GM18873 (cell line): ENCODE measurements around the gene GATAD2A.

Experiments used
- ATAC-seq: cut with Tn5 transposase; IDR thresholded peaks from one replicate; pipeline ENCODE4 v1.9.1; 2021; ENCODE audit warnings: mild to moderate bottlenecking, moderate library complexity, moderate number of reproducible peaks; ENCODE audit not compliant: unreplicated experiment, low FRiP score

Gene GATAD2A

GRCh38 chr19:19486343-19487076 is 81.0 kb downstream of the GATAD2A start:
- no peak for ATAC-seq

GRCh38 chr19:19487077-19487949 is 81.8 kb downstream of the GATAD2A start:
- no peak for ATAC-seq

DNA sequence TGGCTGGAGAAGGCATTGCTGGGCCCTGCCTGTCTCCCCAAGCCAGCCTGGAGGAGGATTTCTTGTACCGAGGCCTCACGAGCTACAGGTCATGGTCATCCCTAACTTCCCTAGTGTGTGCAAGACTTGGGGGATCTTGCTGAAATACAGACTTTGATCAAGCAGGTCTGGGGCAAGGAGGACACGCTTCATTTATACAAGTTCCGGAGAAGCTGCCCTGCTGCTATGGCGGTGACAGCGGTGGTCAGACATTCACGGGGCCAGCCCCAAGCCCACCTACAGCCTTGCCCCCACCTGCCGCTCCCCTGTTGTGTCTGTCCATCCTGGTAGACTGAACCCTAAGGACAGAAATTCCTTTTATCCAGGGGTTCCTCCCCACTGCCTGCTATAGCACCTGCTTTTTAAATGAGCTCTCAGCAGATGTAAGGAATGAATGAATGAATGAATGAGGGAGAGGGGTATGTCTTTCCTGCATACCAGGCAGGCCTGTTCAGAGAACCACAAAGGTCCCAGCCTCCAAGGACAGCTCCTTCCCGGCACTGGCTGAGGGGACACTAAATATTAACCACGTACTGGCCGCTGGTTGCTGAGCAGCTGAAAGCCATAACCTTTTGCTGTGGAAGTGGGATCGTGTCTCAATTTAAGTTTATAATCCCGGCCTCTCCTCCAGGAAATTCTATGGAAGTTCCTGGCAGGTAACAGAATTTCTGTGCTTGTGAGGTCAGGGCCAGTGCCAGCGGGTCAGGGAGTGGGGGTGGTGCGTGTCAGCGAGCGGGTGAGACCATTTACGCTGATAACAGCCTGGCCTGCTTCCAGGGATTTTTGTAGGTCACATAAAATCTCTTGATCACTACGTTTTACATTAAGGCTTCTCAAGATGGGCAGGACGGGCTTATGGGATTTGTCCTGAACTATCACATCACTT is 82.7 kb downstream of the GATAD2A start:
- ATAC-seq = no peak

DNA sequence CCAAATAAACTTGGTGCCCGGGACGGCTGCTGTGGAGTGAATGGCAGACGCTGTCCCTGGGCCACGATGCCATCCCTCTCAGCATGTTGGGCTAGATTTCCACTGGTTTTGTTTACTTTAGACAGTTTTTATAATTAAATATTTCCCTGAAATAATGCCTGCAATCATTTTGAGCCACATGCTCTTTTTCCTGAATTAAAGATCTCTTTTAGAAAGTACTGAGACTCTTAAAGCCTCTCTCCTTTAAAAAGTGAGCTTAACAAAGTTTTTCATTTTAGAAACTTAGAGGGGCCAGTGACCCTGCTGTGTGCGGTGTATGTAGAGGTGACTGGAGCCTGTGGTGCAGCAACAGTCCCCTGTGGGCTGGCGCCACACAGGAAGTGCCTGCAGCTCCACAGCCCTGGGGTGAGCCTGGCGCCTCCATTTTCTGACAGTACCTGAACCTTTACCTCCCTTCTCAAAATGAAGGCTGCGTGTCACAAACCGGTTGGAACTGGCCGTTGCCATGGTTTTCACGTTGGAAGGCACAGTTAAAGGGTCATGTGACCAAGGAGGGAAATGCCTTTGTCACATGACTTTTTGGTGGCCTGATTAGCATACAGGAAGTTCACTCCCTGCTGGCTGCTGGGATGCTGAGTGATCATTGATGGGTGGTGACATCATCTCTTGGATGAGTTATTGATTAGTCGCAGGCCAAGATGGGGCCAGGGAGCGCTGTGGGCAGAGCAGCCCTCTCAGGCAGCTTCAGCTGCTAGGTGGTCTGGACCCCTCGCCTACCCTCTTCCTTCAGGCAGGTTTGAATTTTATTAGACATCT is 83.6 kb downstream of the GATAD2A start:
- peak; percentile 63 for ATAC-seq

- ATAC-seq = no peak
Measured at GRCh38 chr19:19489804-19490204, 84.3 kb downstream of the GATAD2A start.

- ATAC-seq = no peak
Measured at GRCh38 chr19:19490214-19490968, 84.9 kb downstream of the GATAD2A start.

- no peak for ATAC-seq
Measured at GRCh38 chr19:19491321-19492025, 86.0 kb downstream of the GATAD2A start.

- ATAC-seq = no peak
Measured at GRCh38 chr19:19492026-19492610, 86.6 kb downstream of the GATAD2A start.

DNA sequence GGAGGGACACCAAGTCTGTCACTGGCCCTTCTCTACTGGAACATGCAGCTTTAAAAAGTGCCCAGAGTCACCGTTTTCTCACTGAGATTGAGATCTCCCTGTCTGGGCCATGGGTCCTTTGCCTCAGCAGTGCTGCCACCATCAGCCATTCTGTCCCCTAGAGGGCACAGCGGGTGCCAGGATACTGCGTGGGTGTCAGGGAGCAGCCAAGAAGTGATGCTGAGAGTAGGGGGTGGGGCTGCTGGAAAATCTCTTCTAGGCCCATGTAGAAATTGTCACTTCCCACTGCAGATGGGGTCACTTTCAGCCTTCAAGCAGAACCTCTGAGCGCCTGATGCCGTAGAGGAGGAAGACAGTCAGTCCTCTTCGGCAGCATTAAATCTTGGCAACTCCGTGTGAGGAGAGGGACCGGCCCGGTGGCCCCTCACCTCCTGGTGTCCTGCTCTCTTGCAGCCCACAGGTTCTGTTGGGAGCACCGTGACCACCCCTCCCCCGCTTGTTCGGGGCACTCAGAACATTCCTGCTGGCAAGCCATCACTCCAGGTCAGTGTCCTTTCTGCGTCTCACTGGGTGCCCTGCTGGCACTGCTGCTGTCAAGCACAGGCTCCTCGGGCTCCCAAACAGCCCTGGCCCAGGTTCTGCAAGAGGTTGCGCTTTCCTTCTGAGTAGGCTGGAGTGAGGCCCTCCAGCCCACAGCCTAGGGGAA is 88.5 kb downstream of the GATAD2A start:
- no peak for ATAC-seq

DNA sequence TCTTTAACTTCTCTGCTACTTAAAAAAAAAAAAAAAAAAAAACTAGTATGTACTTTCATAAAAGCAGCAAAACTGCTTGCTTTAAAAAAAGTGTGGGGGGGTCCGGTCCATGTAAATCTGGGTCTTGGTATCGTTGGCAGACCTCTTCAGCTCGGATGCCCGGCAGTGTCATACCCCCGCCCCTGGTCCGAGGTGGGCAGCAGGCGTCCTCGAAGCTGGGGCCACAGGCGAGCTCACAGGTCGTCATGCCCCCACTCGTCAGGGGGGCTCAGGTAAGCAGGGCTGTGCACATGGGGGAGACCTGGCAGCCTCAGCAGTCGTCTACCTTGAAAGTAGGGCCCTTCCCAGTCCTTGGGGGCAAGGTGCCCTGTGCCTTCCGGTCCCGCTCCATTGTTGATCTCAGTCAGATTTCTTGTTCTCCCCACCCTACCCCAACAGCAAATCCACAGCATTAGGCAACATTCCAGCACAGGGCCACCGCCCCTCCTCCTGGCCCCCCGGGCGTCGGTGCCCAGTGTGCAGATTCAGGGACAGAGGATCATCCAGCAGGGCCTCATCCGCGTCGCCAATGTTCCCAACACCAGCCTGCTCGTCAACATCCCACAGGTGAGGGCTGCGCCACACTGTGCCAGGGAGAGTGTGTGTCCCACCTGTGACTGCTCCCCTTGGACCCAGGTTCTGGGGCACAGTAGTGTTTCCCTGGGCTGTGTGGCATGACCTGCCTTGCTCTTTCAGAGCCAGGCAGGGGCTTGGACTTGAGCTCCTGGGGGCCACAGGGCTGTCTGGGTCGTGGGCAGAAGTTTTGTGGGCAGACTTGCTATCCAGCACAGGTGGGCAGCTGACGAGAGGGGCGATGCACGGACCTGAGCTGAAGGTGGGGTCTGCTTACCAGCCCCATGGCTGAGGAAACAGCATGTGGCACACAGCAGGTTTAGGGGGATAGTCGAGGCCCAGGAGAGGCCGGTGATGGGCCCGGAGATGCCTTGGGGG is 90.4 kb downstream of the GATAD2A start:
- no peak for ATAC-seq

GRCh38 chr19:19498255-19498991 is 92.9 kb downstream of the GATAD2A start:
- ATAC-seq = no peak

- no peak for ATAC-seq
Measured at GRCh38 chr19:19499272-19499995, 94.0 kb downstream of the GATAD2A start.

DNA sequence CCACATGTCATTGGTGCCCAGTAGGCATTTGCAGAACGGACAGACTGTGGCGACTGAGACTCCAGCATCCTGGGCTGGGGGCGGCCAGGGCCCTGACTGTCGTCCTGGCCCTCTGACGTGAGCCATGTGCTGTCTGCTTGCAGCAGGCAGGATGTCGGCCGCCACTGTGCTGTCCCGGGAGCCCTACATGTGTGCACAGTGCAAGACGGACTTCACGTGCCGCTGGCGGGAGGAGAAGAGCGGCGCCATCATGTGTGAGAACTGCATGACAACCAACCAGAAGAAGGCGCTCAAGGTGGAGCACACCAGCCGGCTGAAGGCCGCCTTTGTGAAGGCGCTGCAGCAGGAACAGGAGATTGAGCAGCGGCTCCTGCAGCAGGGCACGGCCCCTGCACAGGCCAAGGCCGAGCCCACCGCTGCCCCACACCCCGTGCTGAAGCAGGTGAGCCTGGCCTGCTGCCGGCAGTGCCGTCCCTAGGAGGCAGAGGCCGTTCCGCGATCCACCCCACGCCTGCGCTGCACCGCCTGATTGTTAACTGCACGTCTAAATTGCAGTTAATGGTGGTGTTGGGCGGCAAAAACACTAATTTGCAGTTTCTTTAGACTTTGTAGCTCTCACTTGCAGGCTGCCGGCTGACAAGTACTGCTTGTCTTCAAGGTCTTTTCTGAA is 95.6 kb downstream of the GATAD2A start:
- no peak for ATAC-seq

DNA sequence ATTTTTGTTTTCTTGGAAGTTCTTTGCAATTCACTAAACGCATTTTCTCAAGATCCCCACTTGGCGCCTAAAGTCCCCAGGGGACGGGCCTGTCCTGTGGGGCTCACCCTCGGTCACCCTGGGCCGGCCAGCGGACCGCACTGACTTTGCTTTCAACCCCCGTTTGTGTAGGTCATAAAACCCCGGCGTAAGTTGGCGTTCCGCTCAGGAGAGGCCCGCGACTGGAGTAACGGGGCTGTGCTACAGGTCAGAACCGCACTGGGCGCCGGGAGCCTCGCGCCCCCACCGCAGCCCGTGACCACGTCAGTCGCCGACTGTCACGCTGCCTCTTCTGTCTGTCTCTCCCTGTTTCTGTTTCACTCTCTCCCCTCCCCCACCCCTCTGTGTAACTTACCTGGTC is 96.3 kb downstream of the GATAD2A start:
- no peak for ATAC-seq

DNA sequence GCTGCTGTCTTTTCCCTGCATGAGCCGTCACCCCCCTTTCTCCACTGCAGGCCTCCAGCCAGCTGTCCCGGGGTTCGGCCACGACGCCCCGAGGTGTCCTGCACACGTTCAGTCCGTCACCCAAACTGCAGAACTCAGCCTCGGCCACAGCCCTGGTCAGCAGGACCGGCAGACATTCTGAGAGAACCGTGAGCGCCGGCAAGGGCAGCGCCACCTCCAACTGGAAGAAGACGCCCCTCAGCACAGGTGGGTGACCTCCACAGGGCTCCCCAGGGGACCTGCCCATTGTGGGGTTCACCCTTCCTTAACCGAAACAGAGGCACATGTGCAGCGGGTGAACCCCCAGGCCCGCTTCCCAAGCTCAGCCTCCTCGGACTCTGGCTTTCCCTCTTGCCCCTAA is 96.8 kb downstream of the GATAD2A start:
- ATAC-seq = no peak
